H7 (cell line): ENCODE results near the gene GABPB1. TPM values are rescaled to one million over a fixed set of nuclear protein-coding genes. Genes with fewer than 3 reads are reported as not detected.

Experiments used
- DNase-seq: peaks from one replicate; pipeline ENCODE4 v3.0.0; 2012
- H3K27me3 ChIP-seq: 2 replicates; pipeline ENCODE4 v1.6.0; 2011; ENCODE audit warnings: mild to moderate bottlenecking, low read length; ENCODE audit not compliant: control insufficient read depth, insufficient read depth
- H3K36me3 ChIP-seq: replicated peaks from 2 replicates; pipeline ENCODE4 v1.5.1; 2011; ENCODE audit warnings: low read length; ENCODE audit not compliant: control insufficient read depth, insufficient read depth
- H3K4me3 ChIP-seq: 2 replicates; pipeline ENCODE4 v1.5.1; 2011; ENCODE audit warnings: low read depth, mild to moderate bottlenecking, control low read depth, low read length, moderate library complexity; ENCODE audit not compliant: insufficient read depth
- total RNA-seq: library from RNA; depleted of rRNA; stranded (reverse); fragments of >200 nt; shearing (Covaris generic); gene quantifications from 2 replicates; pipeline ENCODE4 v1.2.3, GENCODE V29; 2014; rRNA removed

GABPB1 gene
- total RNA-seq, 1 experiment from 2014 or later = 43.0 TPM

DNA sequence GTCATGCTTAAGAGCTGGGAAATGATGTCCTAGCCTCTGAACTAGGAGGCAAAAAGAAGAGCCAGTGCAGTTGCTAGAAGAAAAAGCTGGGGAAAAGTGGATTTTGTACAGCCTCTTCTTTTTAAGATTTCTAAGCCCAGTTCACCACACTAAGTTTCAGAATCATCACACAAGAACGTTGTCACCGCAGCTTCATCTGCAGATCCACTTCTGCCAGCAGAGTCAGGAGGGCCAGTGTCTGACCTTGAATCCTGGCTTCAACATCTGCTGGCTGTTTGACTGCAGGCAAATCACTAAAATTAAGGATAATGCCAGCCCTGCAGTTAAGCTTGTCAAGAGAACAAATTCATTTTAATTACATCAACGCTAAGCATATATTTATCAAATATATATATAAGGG, 125.7 kb downstream of the GABPB1 start:
- H3K4me3 ChIP-seq = no peak overlapping the region
- DNase-seq = no peak

GRCh38 chr15:50228866-50229265, 126.1 kb downstream of the GABPB1 start:
- Histone ChIP-seq H3K4me3 (no peak overlapping the region), H3K27me3 (no peaks in the 10 kb centered on the region), H3K36me3 (no peaks in the 10 kb centered on the region)
- no peak for DNase-seq

More for the DNA sequence above, 125.7 kb downstream of the GABPB1 start:
- Histone ChIP-seq H3K27me3 (no peaks in the 10 kb centered on the region), H3K36me3 (no peaks in the 10 kb centered on the region)

- H3K36me3 ChIP-seq = no peaks in the 10 kb centered on the region
- no peaks in the 10 kb centered on the region for H3K27me3 ChIP-seq
- no peak for DNase-seq
- no peak overlapping the region for H3K4me3 ChIP-seq
Observed at GRCh38 chr15:50227076-50227475, 127.9 kb downstream of the GABPB1 start.

DNA sequence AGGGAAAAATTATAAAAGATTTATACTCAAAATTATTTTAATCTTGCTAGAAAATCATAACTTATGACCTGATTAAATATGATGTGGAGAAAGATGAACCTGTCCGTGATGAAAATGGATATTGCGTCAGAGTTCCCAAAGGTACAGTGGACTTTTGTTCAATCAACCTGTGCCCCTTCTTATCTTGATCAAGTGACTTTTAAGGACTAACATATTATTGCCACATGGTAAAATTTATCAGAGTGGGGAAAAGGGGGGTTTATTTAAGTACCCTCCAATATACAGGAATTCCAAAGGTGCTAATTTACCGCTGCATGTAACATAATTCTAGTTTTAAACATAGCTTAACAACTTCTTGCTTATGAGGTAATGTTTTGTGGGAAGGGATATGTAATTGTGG, 129.1 kb downstream of the GABPB1 start:
- DNase-seq = no peak
- Histone ChIP-seq H3K4me3 (no peak overlapping the region), H3K36me3 (no peaks in the 10 kb centered on the region), H3K27me3 (no peaks in the 10 kb centered on the region)

Other genes starting within 250 kb of the GABPB1 start
- gene ATP8B4, start 236.0 kb downstream of the GABPB1 start, total RNA-seq = not detected in 2 replicates
- 1.1 and 1.6 TPM in 2 replicates for gene SLC27A2, start 173.0 kb downstream of the GABPB1 start, total RNA-seq
- not detected in 2 replicates for gene HDC, start 89.5 kb downstream of the GABPB1 start, total RNA-seq
- 58.6 and 71.0 TPM in 2 replicates for gene USP8, start 69.2 kb upstream of the GABPB1 start, total RNA-seq
- not detected in 2 replicates for gene USP50, start 191.5 kb upstream of the GABPB1 start, total RNA-seq